Skin epidermis (tissue), 12 donors: ENCODE data around the gene SAMD4A.
A peak's percentile ranks its signal among the peaks of the same experiment; 100 is the strongest.

ENCODE experiments used
- H3K27ac ChIP-seq, 21 experiments: fragments of 200-600 bp; sonication (generic) in 11 of 21; one replicate each; pipeline ENCODE4 v1.5.0; 2020; ENCODE audit warnings: mild to moderate bottlenecking in 3 of 21, inconsistent platforms in 2 of 21, moderate library complexity in 2 of 21
- H3K4me3 ChIP-seq, 7 experiments: fragments of 200-600 bp; sonication (generic) in 2 of 7; one replicate each; pipeline ENCODE4 v1.5.0; 2020; ENCODE audit warnings: inconsistent platforms in 2 of 7, mild to moderate bottlenecking in 2 of 7, moderate library complexity in 1 of 7

Gene SAMD4A

GRCh38 chr14:54711812-54712464, 145.0 kb downstream of the SAMD4A start:
- H3K27ac ChIP-seq = peak overlapping the region in 13 of 21 experiments; percentile 7 to 76 (median 46)
- H3K4me3 ChIP-seq = no peak overlapping the region

- Histone ChIP-seq H3K27ac (peak overlapping the region in 12 of 21 experiments; percentile 7 to 76 (median 38)), H3K4me3 (no peak overlapping the region)
These were observed 145.7 kb downstream of the SAMD4A start for GRCh38 chr14:54712465-54713200.

GRCh38 chr14:54713379-54713778, 146.5 kb downstream of the SAMD4A start:
- no peak overlapping the region for H3K4me3 ChIP-seq
- H3K27ac ChIP-seq = peak overlapping the region in 3 of 21 experiments; percentile 53 to 75 (median 64)

GRCh38 chr14:54715239-54715638, 148.3 kb downstream of the SAMD4A start:
- no peak overlapping the region for H3K27ac ChIP-seq
- no peak overlapping the region for H3K4me3 ChIP-seq

GRCh38 chr14:54715811-54716210, 148.9 kb downstream of the SAMD4A start:
- Histone ChIP-seq H3K4me3 (no peak overlapping the region), H3K27ac (no peak overlapping the region)

- H3K4me3 ChIP-seq = no peak overlapping the region
- no peak overlapping the region for H3K27ac ChIP-seq
These were observed 149.9 kb downstream of the SAMD4A start for GRCh38 chr14:54716862-54717261.

GRCh38 chr14:54718046-54718445, 151.1 kb downstream of the SAMD4A start:
- Histone ChIP-seq H3K27ac (no peak overlapping the region), H3K4me3 (no peak overlapping the region)

GRCh38 chr14:54719406-54719805, 152.5 kb downstream of the SAMD4A start:
- Histone ChIP-seq H3K27ac (no peak overlapping the region), H3K4me3 (no peak overlapping the region)

GRCh38 chr14:54722791-54723432, 156.0 kb downstream of the SAMD4A start:
- no peak overlapping the region for H3K4me3 ChIP-seq
- H3K27ac ChIP-seq = no peak overlapping the region

GRCh38 chr14:54724123-54724522, 157.2 kb downstream of the SAMD4A start:
- no peak overlapping the region for H3K27ac ChIP-seq

GRCh38 chr14:54724676-54725325, 157.9 kb downstream of the SAMD4A start:
- no peak overlapping the region for H3K4me3 ChIP-seq

More at GRCh38 chr14:54724123-54724522, 157.2 kb downstream of the SAMD4A start:
- no peak overlapping the region for H3K4me3 ChIP-seq

GRCh38 chr14:54725998-54726397, 159.1 kb downstream of the SAMD4A start:
- no peak overlapping the region for H3K27ac ChIP-seq
- H3K4me3 ChIP-seq = no peak overlapping the region

More at GRCh38 chr14:54724676-54725325, 157.9 kb downstream of the SAMD4A start:
- no peak overlapping the region for H3K27ac ChIP-seq

- Histone ChIP-seq H3K27ac (peak overlapping the region in 4 of 21 experiments; percentile 38 to 54 (median 44)), H3K4me3 (no peak overlapping the region)
These were observed 161.0 kb downstream of the SAMD4A start for GRCh38 chr14:54727929-54728328.

- Histone ChIP-seq H3K4me3 (no peak overlapping the region), H3K27ac (peak overlapping the region in 2 of 21 experiments; percentile 5 to 63)
These were observed 162.0 kb downstream of the SAMD4A start for GRCh38 chr14:54728700-54729527.

GRCh38 chr14:54730156-54730961, 163.4 kb downstream of the SAMD4A start:
- H3K4me3 ChIP-seq = peak overlapping the region in 1 of 7 experiments; percentile 3

GRCh38 chr14:54734966-54735365, 168.0 kb downstream of the SAMD4A start:
- H3K27ac ChIP-seq = no peak overlapping the region
- H3K4me3 ChIP-seq = no peak overlapping the region

More at GRCh38 chr14:54730156-54730961, 163.4 kb downstream of the SAMD4A start:
- peak overlapping the region in 16 of 21 experiments; percentile 5 to 72 (median 46) for H3K27ac ChIP-seq

- Histone ChIP-seq H3K27ac (no peak overlapping the region), H3K4me3 (no peak overlapping the region)
These were observed 168.5 kb downstream of the SAMD4A start for GRCh38 chr14:54735424-54735823.

- no peak overlapping the region for H3K4me3 ChIP-seq
These were observed 170.3 kb downstream of the SAMD4A start for GRCh38 chr14:54737132-54737711.

More at GRCh38 chr14:54737132-54737711, 170.3 kb downstream of the SAMD4A start:
- no peak overlapping the region for H3K27ac ChIP-seq
